Ovary (tissue), 3 donors: ENCODE results near the gene MAPKAPK2.
"Not testable (repeated sequence)": the region's sequence is repeated elsewhere in the genome, so short reads cannot be mapped to it uniquely, and the experiment has no call there.

Source experiments
- CTCF ChIP-seq, 3 donors: fragments of 450-650 bp in 2 of 3; fragments of 200-600 bp in 1 of 3; IDR thresholded peaks; one replicate each; pipeline versions ENCODE4 v1.5.1 to v1.8.0; 2016 to 2022; ENCODE audit warnings: antibody characterized with exemption in 3 of 3, mild to moderate bottlenecking in 1 of 3
- EP300 ChIP-seq: sonication (generic); formaldehyde crosslinking; IDR thresholded peaks from one replicate; pipeline ENCODE4 v1.6.1; 2017; ENCODE audit warnings: antibody characterized with exemption
- POLR2A ChIP-seq: fragments of 450-650 bp; IDR thresholded peaks from one replicate; pipeline ENCODE4 v1.6.1; 2017; ENCODE audit warnings: antibody characterized with exemption, mild to moderate bottlenecking, moderate library complexity
- donor health status: DM: no; HTN: no; CAD: no.

GRCh38 chr1:206765771-206766170 lies 81.1 kb downstream of the MAPKAPK2 start:
- not testable (repeated sequence) for TF ChIP-seq CTCF (IDR thresholded peaks at IDR 0.05); POLR2A; EP300
